Astrocyte of the cerebellum (primary cell): Measurements from ENCODE around the gene ACO2.

Experiments
- DNase-seq: peaks from one replicate; pipeline ENCODE4 v3.0.0-alpha.2; 2011; ENCODE audit warnings: low read depth
- H3K4me3 ChIP-seq: 2 replicates; pipeline ENCODE4 v1.5.1; 2011; ENCODE audit warnings: mild to moderate bottlenecking, low read depth, low read length, moderate library complexity
- in situ Hi-C: cut with HindIII; loops from 2 replicates; pipeline ENCODE4 v1.10.0; 2017; ENCODE audit warnings: low sequenced_read_pairs
- TF ChIP-seq, protein P1 (sequence below): IDR thresholded peaks from 2 replicates; pipeline ENCODE4 v1.5.1; 2012; ENCODE audit warnings: low read length, low read depth, moderate library complexity, mild to moderate bottlenecking; ENCODE audit errors: missing control alignments

ACO2 gene

GRCh38 chr22:41512421-41513194 lies 43.7 kb downstream of the ACO2 start:
- TF ChIP-seq, protein P1, sequence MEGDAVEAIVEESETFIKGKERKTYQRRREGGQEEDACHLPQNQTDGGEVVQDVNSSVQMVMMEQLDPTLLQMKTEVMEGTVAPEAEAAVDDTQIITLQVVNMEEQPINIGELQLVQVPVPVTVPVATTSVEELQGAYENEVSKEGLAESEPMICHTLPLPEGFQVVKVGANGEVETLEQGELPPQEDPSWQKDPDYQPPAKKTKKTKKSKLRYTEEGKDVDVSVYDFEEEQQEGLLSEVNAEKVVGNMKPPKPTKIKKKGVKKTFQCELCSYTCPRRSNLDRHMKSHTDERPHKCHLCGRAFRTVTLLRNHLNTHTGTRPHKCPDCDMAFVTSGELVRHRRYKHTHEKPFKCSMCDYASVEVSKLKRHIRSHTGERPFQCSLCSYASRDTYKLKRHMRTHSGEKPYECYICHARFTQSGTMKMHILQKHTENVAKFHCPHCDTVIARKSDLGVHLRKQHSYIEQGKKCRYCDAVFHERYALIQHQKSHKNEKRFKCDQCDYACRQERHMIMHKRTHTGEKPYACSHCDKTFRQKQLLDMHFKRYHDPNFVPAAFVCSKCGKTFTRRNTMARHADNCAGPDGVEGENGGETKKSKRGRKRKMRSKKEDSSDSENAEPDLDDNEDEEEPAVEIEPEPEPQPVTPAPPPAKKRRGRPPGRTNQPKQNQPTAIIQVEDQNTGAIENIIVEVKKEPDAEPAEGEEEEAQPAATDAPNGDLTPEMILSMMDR, result no peak
- peak; percentile 53 for DNase-seq
- H3K4me3 ChIP-seq, result no peak overlapping the region
- in situ Hi-C loops, result no loop called here

- in situ Hi-C loops, result no loop called here
- TF ChIP-seq, protein P1, result no peak
Measured at GRCh38 chr22:41513391-41513790, 44.5 kb downstream of the ACO2 start.

GRCh38 chr22:41516462-41516861 lies 47.5 kb downstream of the ACO2 start:
- no peak overlapping the region for H3K4me3 ChIP-seq
- DNase-seq, result no peak
- in situ Hi-C loops, result no loop called here
- TF ChIP-seq, protein P1, result no peak

More at GRCh38 chr22:41513391-41513790, 44.5 kb downstream of the ACO2 start:
- DNase-seq, result no peak
- H3K4me3 ChIP-seq, result no peak overlapping the region

DNA sequence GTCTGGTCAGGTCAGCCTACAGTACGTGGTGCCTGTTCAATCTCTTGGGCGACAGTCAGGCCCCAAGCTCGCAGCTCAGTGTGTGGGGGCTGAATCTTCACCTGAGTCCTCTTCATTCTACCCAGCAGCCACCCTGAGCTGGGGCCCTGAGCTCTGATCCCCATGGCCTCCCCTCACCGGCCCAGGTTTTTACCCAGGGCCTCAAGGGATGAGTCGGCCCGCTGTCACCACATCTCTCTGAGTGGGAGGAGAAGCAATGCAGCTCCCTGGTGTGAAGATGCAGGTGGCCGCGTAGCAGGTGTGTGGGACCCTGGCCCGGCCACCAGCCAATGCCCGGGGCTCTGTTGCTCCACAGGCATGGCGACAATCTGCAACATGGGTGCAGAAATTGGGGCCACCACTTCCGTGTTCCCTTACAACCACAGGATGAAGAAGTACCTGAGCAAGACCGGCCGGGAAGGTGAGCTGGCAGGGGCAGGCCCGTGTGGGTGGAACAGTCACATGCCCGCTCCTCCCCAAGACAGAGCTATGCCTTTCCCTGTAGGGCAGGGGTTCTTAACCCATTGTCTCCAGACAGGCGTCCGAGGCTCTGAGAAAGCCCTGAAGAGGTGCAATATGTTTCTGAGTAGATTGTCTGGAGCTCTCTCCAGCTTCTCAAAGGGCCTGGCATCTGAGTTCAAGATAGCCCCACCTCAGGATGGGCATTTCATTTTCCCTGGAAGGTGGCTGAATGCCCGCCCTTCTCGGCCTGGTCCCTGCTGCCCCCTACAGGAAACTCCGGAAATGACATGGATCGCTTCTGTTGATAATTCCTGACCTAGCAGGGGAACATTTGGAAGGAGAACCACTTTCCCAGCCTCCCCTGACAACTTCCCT lies 48.5 kb downstream of the ACO2 start:
- H3K4me3 ChIP-seq, result no peak overlapping the region
- TF ChIP-seq, protein P1, result peak; percentile 86
- in situ Hi-C loops, result no loop called here
- no peak for DNase-seq

DNA sequence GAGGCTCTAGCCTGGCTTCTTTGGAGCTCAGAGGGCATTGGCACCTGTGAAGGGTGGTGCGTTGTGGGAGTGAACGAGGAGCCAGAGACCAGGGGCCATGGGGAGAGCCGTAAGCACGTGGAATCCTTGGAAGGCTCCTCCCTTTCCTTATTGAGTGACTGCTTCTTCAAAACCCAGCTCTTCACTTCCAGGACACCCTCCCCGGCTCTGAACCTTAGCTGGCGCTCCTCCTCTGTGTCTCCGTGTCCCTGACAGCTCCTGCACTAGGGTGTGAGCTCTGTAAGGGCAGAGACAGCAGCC lies 49.1 kb downstream of the ACO2 start:
- no peak overlapping the region for H3K4me3 ChIP-seq
- DNase-seq, result no peak
- TF ChIP-seq, protein P1, result no peak
- in situ Hi-C loops, result no loop called here

- in situ Hi-C loops, result no loop called here
- TF ChIP-seq, protein P1, result no peak
- H3K4me3 ChIP-seq, result no peak overlapping the region
- no peak for DNase-seq
Measured at GRCh38 chr22:41521126-41521525, 52.2 kb downstream of the ACO2 start.
